HEK293T (cell line): Measurements from ENCODE around the gene ANKS1B.

ENCODE experiments used
- CTCF ChIA-PET: fragments of 350-600 bp; formaldehyde crosslinking; extraction: SDS; loops from one replicate; lab custom pipeline; 2021; ENCODE audit warnings: antibody characterized with exemption, inconsistent platforms; lab: Yijun Ruan, JAX
- POLR2A ChIA-PET: fragments of 350-600 bp; formaldehyde crosslinking; extraction: SDS; loops from one replicate; lab custom pipeline; 2020; ENCODE audit warnings: antibody characterized with exemption, inconsistent platforms; lab: Yijun Ruan, JAX
- DNase-seq: peaks from one replicate; pipeline ENCODE4 v3.0.0; 2012; ENCODE audit warnings: mixed read lengths; ENCODE audit errors: extremely low spot score
- ARNT ChIP-seq: fragments of 450-650 bp; IDR thresholded peaks from 2 replicates; pipeline ENCODE4 v1.6.1; 2017; ENCODE audit warnings: mild to moderate bottlenecking
- BHLHE40 ChIP-seq: fragments of 450-650 bp; IDR thresholded peaks from 2 replicates; pipeline ENCODE4 v1.6.1; 2016; ENCODE audit warnings: mild to moderate bottlenecking, moderate library complexity, borderline replicate concordance
- CTBP1 ChIP-seq: fragments of 450-650 bp; IDR thresholded peaks from 2 replicates; pipeline ENCODE4 v1.6.1; 2016; ENCODE audit warnings: borderline replicate concordance
- ELF4 ChIP-seq: fragments of 450-650 bp; IDR thresholded peaks from 2 replicates; pipeline ENCODE4 v1.6.1; 2017; ENCODE audit warnings: antibody characterized with exemption
- FOXA1 ChIP-seq: fragments of 450-650 bp; IDR thresholded peaks from 2 replicates; pipeline ENCODE4 v1.6.1; 2016; ENCODE audit warnings: mild to moderate bottlenecking
- FOXK2 ChIP-seq: fragments of 450-650 bp; IDR thresholded peaks from 2 replicates; pipeline ENCODE4 v1.6.1; 2016; ENCODE audit warnings: mild to moderate bottlenecking
- FOXM1 ChIP-seq: fragments of 450-650 bp; IDR thresholded peaks from 2 replicates; pipeline ENCODE4 v1.6.1; 2017; ENCODE audit warnings: mild to moderate bottlenecking, borderline replicate concordance
- HDGF ChIP-seq: fragments of 450-650 bp; IDR thresholded peaks from 2 replicates; pipeline ENCODE4 v1.6.1; 2017; ENCODE audit warnings: antibody characterized with exemption, borderline replicate concordance
- L3MBTL2 ChIP-seq: fragments of 450-650 bp; conservative IDR thresholded peaks from 2 replicates; pipeline ENCODE4 v1.6.1; 2016; ENCODE audit warnings: mild to moderate bottlenecking
- LEF1 ChIP-seq: fragments of 450-650 bp; IDR thresholded peaks from 2 replicates; pipeline ENCODE4 v1.6.1; 2017; ENCODE audit warnings: mild to moderate bottlenecking, borderline replicate concordance
- NFRKB ChIP-seq: fragments of 450-650 bp; IDR thresholded peaks from 2 replicates; pipeline ENCODE4 v1.6.1; 2016; ENCODE audit warnings: mild to moderate bottlenecking, moderate library complexity
- PKNOX1 ChIP-seq: fragments of 450-650 bp; IDR thresholded peaks from 2 replicates; pipeline ENCODE4 v1.6.1; 2016
- SP1 ChIP-seq: fragments of 450-650 bp; IDR thresholded peaks from 2 replicates; pipeline ENCODE4 v1.6.1; 2017
- SUZ12 ChIP-seq: fragments of 450-650 bp; IDR thresholded peaks from 2 replicates; pipeline ENCODE4 v1.6.1; 2016; ENCODE audit warnings: mild to moderate bottlenecking
- TARDBP ChIP-seq: fragments of 450-650 bp; IDR thresholded peaks from 2 replicates; pipeline ENCODE4 v1.6.1; 2016
- ZNF384 ChIP-seq: fragments of 450-650 bp; IDR thresholded peaks from 2 replicates; pipeline ENCODE4 v1.6.1; 2016

The ANKS1B gene

GRCh38 chr12:99027461-99027860, 957.3 kb downstream of the ANKS1B start:
- DNase-seq: no peak
- POLR2A ChIA-PET: no interaction called here
- CTCF ChIA-PET: no interaction called here
- TF ChIP-seq NFRKB (no peak), FOXA1 (no peak), PKNOX1 (no peak), SP1 (no peak), FOXM1 (no peak), TARDBP (no peak), CTBP1 (no peak), ELF4 (no peak), BHLHE40 (no peak), FOXK2 (no peak), HDGF (no peak), LEF1 (no peak), SUZ12 (no peak), ZNF384 (no peak), ARNT (no peak), L3MBTL2 (no peak)

- ChIA-PET CTCF (no interaction called here), POLR2A (no interaction called here)
- no peak for DNase-seq
- TF ChIP-seq CTBP1 (no peak), ARNT (no peak), LEF1 (no peak), TARDBP (no peak), NFRKB (no peak), PKNOX1 (no peak), ZNF384 (no peak), FOXA1 (no peak), HDGF (no peak), BHLHE40 (no peak), SUZ12 (no peak), FOXK2 (no peak), SP1 (no peak)
Observed at GRCh38 chr12:99027055-99027393, 957.7 kb downstream of the ANKS1B start.

- CTCF ChIA-PET: no interaction called here
- POLR2A ChIA-PET: no interaction called here
- no peak for DNase-seq
- TF ChIP-seq NFRKB (no peak), FOXM1 (no peak), LEF1 (no peak), BHLHE40 (no peak), FOXA1 (no peak), PKNOX1 (no peak), ELF4 (no peak), SUZ12 (no peak), FOXK2 (no peak), ARNT (no peak), CTBP1 (no peak), HDGF (no peak), TARDBP (no peak), L3MBTL2 (no peak), ZNF384 (no peak), SP1 (no peak)
Observed at GRCh38 chr12:99026332-99027054, 958.2 kb downstream of the ANKS1B start.

- no peak for TF ChIP-seq LEF1
- no peak for TF ChIP-seq FOXA1
- no peak for TF ChIP-seq FOXK2
- no peak for TF ChIP-seq TARDBP
- TF ChIP-seq NFRKB: no peak
- no peak for TF ChIP-seq SP1
- TF ChIP-seq PKNOX1: no peak
- TF ChIP-seq ELF4: no peak
- no peak for TF ChIP-seq ZNF384
- ChIA-PET POLR2A (no interaction called here), CTCF (no interaction called here)
- DNase-seq: no peak
Observed at GRCh38 chr12:99024870-99025269, 959.9 kb downstream of the ANKS1B start.

GRCh38 chr12:99024191-99024590, 960.5 kb downstream of the ANKS1B start:
- no peak for TF ChIP-seq FOXM1
- no peak for TF ChIP-seq PKNOX1
- TF ChIP-seq NFRKB: no peak
- TF ChIP-seq BHLHE40: no peak
- no peak for TF ChIP-seq LEF1
- TF ChIP-seq ZNF384: no peak
- TF ChIP-seq L3MBTL2: no peak
- TF ChIP-seq FOXA1: no peak
- no peak for TF ChIP-seq TARDBP
- no peak for TF ChIP-seq FOXK2
- no peak for TF ChIP-seq ELF4
- TF ChIP-seq HDGF: no peak
- no peak for TF ChIP-seq SP1
- no peak for TF ChIP-seq ARNT
- no peak for TF ChIP-seq SUZ12
- no peak for TF ChIP-seq CTBP1
- ChIA-PET CTCF (no interaction called here), POLR2A (no interaction called here)
- no peak for DNase-seq
